NCI-H187 treated with DMSO at 0.1 percent for 48 hours (cell line): ENCODE data around the gene TLR7.

Experiments
- DNase-seq: peaks from one replicate; lab custom pipeline; 2025; lab: John Stamatoyannopoulos, UW

TLR7 gene

DNA sequence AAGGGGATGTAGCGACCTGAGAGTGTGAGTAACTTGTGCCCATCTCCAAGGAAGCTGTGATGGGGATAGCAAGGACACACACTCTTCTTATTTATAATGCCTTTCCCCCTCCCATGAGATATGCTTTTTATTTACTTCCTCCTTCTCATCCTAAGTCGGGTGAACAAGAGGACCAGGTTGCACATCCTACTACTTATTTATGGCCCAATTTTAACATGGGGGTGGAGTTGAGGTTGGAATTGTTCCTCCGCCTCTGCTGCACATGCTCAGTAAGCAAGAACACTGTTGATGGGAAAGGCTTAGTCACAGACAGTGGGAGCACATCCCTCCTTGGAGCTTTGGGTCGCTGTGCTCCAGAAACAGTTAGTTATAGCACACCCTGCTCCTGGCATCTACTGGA, 24.3 kb downstream of the TLR7 start:
- DNase-seq = no peak

- DNase-seq = no peak
Measured at GRCh38 chrX:12891915-12892506, 25.1 kb downstream of the TLR7 start.

DNA sequence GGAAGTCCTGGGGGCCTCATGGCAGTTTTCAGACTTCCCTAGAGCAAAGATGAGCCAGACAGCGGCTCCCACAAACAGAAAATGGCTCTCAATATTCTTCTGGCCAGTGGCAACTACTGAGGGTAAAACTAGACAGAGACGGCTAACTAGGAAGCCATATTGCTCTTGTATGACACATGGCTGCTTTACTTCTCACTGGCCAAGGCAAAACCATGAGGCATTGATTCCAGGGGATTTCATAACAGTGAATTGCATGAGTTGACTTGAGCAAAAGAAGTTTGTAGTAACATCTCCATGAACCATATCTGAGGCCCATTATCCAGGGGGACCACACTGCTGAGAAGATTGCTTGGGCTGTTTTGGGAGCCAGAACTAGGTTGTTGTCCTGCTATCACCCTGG, 25.8 kb downstream of the TLR7 start:
- no peak for DNase-seq

GRCh38 chrX:12894074-12895030, 27.5 kb downstream of the TLR7 start:
- no peak for DNase-seq

DNA sequence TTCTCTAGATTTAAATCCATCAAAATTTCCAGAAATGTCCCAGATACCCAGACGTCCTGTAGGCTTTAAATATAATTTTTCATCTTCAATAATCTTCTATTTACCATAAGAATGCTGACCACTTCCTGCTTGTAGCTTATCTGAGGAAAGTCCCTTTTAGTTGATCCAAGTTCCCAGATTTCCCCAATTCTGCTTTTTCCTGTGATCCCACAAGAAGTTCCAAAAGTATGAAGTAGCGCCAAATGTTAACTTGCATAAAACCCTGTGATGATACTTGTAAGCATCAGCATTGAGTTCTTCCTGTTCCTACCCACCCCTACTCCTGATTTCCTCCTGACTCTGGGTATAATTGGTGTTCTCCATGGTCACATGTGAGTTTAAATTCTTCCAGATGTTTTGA, 29.0 kb downstream of the TLR7 start:
- no peak for DNase-seq

GRCh38 chrX:12896935-12897334, 30.1 kb downstream of the TLR7 start:
- no peak for DNase-seq

GRCh38 chrX:12898073-12898472, 31.2 kb downstream of the TLR7 start:
- DNase-seq = no peak

- DNase-seq = no peak
Measured at GRCh38 chrX:12899506-12899905, 32.6 kb downstream of the TLR7 start.

DNA sequence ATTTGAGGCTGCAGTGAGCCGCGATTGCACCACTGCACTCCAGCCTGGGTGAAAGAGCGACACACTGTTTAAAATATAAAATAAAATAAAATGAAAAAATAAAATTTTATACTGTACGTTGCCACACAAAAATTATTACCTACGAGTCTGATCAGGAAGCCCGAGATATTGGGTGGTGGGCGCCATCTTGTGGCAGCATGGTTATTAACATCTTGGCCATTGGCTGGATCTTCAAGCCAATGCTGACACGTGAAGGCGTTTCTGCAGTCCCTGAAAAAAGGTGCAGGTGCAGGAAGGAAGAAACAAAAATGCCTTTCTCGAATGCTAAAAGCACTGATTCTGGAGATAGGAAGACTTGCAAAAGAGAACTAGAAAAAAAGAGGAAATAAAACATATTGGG, 34.6 kb downstream of the TLR7 start:
- no peak for DNase-seq

- no peak for DNase-seq
Measured at GRCh38 chrX:12903646-12904045, 36.8 kb downstream of the TLR7 start.

- no peak for DNase-seq
Measured at GRCh38 chrX:12906046-12906761, 39.3 kb downstream of the TLR7 start, which contains the start of gene TLR8. TSS of gene TLR8 (plus strand) at chrX:12906620. CDS start at chrX:12906707, 87 bp downstream.

GRCh38 chrX:12910423-12911121, 43.7 kb downstream of the TLR7 start:
- no peak for DNase-seq

GRCh38 chrX:12911122-12911470, 44.2 kb downstream of the TLR7 start:
- no peak for DNase-seq

DNA sequence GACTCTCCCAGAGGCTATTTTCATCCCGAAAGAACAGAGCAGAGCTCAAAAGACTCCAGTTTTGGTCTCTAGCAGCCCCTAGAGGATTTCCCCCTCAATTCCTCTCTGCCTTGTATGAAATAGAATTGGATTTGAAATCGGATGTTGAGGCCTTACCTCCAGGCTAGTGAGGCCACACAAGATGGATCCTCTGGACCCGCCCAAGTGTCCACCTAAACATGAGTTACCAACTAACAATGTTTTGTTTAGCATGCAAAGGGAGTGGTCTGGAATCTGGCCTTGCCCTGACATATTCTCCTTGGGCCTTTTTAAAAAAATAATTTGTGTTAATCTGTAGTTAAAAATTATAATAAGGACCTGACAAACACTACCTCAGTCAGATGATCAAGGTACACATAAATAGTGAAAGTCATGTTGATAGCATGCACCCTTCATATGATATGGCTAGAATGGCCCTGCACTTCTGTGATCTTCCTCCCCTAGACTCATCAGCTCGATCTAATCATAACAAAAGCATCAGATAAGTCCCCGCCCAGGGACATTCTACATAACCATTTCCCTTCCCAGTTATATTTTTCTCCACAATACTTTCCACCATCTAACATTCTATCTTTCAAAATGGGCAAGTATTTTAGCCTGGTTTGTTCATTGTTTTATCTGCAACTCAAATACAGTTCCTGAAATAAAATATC, 46.1 kb downstream of the TLR7 start:
- DNase-seq = no peak

DNA sequence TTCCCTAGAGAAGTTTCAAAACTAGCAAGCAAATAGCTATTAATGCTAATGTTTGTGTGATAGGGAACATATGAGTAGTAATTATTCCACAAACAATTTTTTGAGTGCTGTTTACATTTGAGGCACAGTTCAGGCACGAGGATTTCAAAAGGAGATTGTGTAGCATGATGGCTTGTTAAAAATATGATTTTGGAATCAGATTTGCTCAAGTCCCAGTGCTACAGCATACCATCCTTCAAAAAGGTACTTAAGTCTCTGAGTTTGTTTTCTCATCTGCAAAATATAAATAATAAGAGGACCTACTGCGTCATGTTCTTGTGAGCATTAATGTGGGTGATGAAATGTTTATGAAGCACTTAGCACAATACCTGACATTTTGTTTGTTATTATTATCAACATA, 50.9 kb downstream of the TLR7 start:
- no peak for DNase-seq

DNA sequence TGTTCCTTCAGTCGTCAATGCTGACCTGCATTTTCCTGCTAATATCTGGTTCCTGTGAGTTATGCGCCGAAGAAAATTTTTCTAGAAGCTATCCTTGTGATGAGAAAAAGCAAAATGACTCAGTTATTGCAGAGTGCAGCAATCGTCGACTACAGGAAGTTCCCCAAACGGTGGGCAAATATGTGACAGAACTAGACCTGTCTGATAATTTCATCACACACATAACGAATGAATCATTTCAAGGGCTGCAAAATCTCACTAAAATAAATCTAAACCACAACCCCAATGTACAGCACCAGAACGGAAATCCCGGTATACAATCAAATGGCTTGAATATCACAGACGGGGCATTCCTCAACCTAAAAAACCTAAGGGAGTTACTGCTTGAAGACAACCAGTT, 52.2 kb downstream of the TLR7 start:
- DNase-seq = no peak

GRCh38 chrX:12919620-12920019, 52.7 kb downstream of the TLR7 start:
- no peak for DNase-seq

- no peak for DNase-seq
Measured at GRCh38 chrX:12920990-12921389, 54.1 kb downstream of the TLR7 start.

DNA sequence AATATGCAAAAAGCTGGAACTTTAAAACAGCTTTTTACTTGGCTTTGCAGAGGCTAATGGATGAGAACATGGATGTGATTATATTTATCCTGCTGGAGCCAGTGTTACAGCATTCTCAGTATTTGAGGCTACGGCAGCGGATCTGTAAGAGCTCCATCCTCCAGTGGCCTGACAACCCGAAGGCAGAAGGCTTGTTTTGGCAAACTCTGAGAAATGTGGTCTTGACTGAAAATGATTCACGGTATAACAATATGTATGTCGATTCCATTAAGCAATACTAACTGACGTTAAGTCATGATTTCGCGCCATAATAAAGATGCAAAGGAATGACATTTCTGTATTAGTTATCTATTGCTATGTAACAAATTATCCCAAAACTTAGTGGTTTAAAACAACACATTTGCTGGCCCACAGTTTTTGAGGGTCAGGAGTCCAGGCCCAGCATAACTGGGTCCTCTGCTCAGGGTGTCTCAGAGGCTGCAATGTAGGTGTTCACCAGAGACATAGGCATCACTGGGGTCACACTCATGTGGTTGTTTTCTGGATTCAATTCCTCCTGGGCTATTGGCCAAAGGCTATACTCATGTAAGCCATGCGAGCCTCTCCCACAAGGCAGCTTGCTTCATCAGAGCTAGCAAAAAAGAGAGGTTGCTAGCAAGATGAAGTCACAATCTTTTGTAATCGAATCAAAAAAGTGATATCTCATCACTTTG, 55.2 kb downstream of the TLR7 start:
- no peak for DNase-seq

GRCh38 chrX:12922599-12922919, 55.7 kb downstream of the TLR7 start:
- DNase-seq = no peak

DNA sequence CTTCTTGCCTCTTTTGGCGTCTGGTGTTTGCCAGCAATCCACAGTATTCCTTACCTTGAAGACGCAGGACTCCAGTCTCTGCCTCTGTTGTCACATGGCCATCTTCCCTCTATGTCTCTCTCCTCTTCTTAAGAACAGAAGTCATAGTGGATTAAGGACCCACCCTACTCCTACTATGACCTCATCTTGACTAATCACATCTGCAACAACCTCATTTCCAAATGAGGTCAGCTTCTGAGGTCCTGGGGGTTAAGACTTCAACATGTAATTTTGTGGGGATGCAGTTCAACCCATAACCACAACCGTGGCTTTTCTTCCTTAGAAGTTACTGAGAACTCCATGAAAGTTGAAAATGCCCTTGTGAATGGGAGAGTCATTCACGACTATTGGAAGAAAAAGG, 62.8 kb downstream of the TLR7 start:
- no peak for DNase-seq
